SKM-1 (cell line): ENCODE results near the gene IQCE.
"Not testable (repeated sequence)": the region's sequence is repeated elsewhere in the genome, so short reads cannot be mapped to it uniquely, and the experiment has no call there.

ENCODE experiments used
- DNase-seq: peaks from one replicate; lab custom pipeline; 2025; ENCODE audit not compliant: unreplicated experiment; lab: John Stamatoyannopoulos, UW

IQCE gene

GRCh38 chr7:2598154-2598823 is 39.5 kb downstream of the IQCE start:
- DNase-seq: no peak

- DNase-seq: no peak
These were observed 42.3 kb downstream of the IQCE start for GRCh38 chr7:2601065-2601464.

- DNase-seq: no peak
These were observed 43.1 kb downstream of the IQCE start for GRCh38 chr7:2601907-2602306.

- DNase-seq: no peak
These were observed 43.7 kb downstream of the IQCE start for GRCh38 chr7:2602406-2603043.

- no peak for DNase-seq
These were observed 44.5 kb downstream of the IQCE start for GRCh38 chr7:2603044-2603965.

- DNase-seq: no peak
These were observed 45.9 kb downstream of the IQCE start for GRCh38 chr7:2604608-2605174.

- DNase-seq: no peak
These were observed 47.1 kb downstream of the IQCE start for GRCh38 chr7:2605608-2606538.

- DNase-seq: no peak
These were observed 47.8 kb downstream of the IQCE start for GRCh38 chr7:2606539-2606936.

- no peak for DNase-seq
These were observed 48.5 kb downstream of the IQCE start for GRCh38 chr7:2607122-2607922.

GRCh38 chr7:2607923-2608904 is 49.4 kb downstream of the IQCE start:
- no peak for DNase-seq

- peak; percentile 61 for DNase-seq
These were observed 50.2 kb downstream of the IQCE start for GRCh38 chr7:2608921-2609411.

GRCh38 chr7:2609646-2610045 is 50.9 kb downstream of the IQCE start:
- not testable (repeated sequence) for DNase-seq

- DNase-seq: no peak
These were observed 51.7 kb downstream of the IQCE start for GRCh38 chr7:2610466-2610865.

- no peak for DNase-seq
These were observed 52.1 kb downstream of the IQCE start for GRCh38 chr7:2610898-2611297.

- no peak for DNase-seq
These were observed 52.6 kb downstream of the IQCE start for GRCh38 chr7:2611401-2611800.

GRCh38 chr7:2611922-2612321 is 53.1 kb downstream of the IQCE start:
- DNase-seq: no peak

- no peak for DNase-seq
These were observed 53.8 kb downstream of the IQCE start for GRCh38 chr7:2612445-2613097.
